Measurements from ENCODE around the gene CFP. TPM values are rescaled to one million over a fixed set of nuclear protein-coding genes. Genes with fewer than 3 reads are reported as not detected.

CFP gene
- polyA plus RNA-seq, 1 of the 3 experiments (the other 2 are of a cell fraction), result 0.03 TPM

DNA sequence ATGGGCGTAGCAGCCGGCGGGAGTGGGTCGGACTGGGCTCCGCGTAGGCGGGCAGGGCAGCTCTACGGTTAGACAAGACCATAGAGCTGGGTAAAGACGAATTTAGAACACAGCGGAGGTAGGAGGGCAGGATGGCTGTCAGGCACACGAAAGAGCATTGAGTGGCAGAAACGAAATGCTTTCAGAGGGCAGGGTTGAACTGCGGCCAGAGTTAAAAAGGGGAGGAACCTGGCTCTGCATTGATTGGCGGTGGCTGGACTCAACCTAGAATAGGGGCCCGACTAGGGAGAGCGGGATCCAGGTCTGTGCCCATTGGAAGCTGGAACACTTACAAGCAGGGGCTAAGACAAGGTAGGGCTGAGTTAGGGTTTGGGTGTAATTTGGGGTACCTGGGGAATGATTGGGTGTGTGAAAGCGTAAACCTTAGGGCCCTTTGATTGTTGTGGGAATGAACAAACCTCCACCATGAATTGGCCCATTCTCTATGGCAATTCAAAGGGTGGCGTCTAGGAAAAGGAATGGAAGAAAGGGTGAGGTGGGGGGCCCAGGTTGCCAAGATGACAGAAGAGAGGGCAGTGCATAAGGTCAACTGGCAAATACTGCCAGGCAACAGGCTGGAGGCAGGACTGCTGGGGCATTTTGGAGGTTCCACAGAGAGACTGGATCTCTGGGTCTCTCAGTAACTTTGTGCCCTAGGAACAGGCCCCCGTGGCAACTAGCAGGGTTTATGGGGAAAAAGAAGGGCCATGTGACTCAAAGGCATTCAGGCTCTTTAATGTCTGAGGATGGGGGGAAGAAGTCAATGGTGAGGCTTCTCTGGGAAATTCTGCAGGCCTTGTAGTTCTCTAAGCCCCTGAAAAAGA is 21.5 kb upstream of the CFP start:
- Histone ChIP-seq H3K36me3 (replicated peaks in 1 of 2; ENCODE audit: control insufficient read depth in 1 of 2, insufficient read depth in 2 of 2, low read length in 1 of 2) (peaks cover 5 to 10% of the 10 kb centered on the region in 2 experiments), H2AFZ (ENCODE audit: low read depth) (0 out of 2 replicates have a peak overlapping the region, but pooled peaks have one; percentile 29), H3K79me2 (ENCODE audit: insufficient read depth) (peaks cover 14% of the 10 kb centered on the region; the same call in 1 of the 2 replicates), H3K27me3 (ENCODE audit: insufficient read depth) (peaks cover 9% of the 10 kb centered on the region; the same call in 1 of the 2 replicates), H3K27ac (ENCODE audit: low read depth in 2 of 2, low read length in 1 of 2) (peak overlapping the region; percentile 51 to 60), H3K4me1 (ENCODE audit: control insufficient read depth in 1 of 2, insufficient read depth in 2 of 2, low read depth in 1 of 2, low read length in 1 of 2) (peaks cover 4 to 8% of the 10 kb centered on the region in 2 experiments; a peak in 1 of 4 replicates), H4K20me1 (ENCODE audit: insufficient read depth) (no peaks in the 10 kb centered on the region), H3K9me3 (no peaks in the 10 kb centered on the region), H3K9ac (peak overlapping the region; percentile 49; the same call in 1 of the 2 replicates), H3K4me3 (ENCODE audit: low read depth in 2 of 2, low read length in 1 of 2) (peak overlapping the region; percentile 38 to 44), H3K9me2 (no peaks in the 10 kb centered on the region), H3K4me2 (peak overlapping the region; percentile 71), H3F3A (replicated peaks; ENCODE audit: insufficient read depth) (no peaks in the 10 kb centered on the region)
- ChIA-PET CTCF (interaction anchor here (0.8 kb wide), 1 partner anchor 13 kb away, joined by 4 read pairs; no protein-coding TSS in a partner anchor), POLR2A (interaction anchor here (1.2 kb wide), 1 partner anchor 28 kb away, joined by 4 read pairs; no protein-coding TSS in a partner anchor)
- TF ChIP-seq FOXM1 (IDR thresholded peaks at IDR 0.05; ENCODE audit: low read depth), result no peak
- no peak for TF ChIP-seq RCOR1 (IDR thresholded peaks at IDR 0.05; ENCODE audit: low read length)
- no peak for TF ChIP-seq TAF1 (IDR thresholded peaks at IDR 0.05; ENCODE audit: borderline replicate concordance, low read depth, low read length)
- TF ChIP-seq NRF1 (IDR thresholded peaks at IDR 0.05; ENCODE audit: low read depth, low read length), result no peak
- TF ChIP-seq, protein P1, sequence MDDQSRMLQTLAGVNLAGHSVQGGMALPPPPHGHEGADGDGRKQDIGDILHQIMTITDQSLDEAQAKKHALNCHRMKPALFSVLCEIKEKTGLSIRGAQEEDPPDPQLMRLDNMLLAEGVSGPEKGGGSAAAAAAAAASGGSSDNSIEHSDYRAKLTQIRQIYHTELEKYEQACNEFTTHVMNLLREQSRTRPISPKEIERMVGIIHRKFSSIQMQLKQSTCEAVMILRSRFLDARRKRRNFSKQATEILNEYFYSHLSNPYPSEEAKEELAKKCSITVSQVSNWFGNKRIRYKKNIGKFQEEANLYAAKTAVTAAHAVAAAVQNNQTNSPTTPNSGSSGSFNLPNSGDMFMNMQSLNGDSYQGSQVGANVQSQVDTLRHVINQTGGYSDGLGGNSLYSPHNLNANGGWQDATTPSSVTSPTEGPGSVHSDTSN (IDR thresholded peaks at IDR 0.05), result no peak
- TF ChIP-seq RXRA (IDR thresholded peaks at IDR 0.05; ENCODE audit: borderline replicate concordance, low read depth), result no peak
- TF ChIP-seq SIN3A (IDR thresholded peaks at IDR 0.05; ENCODE audit: borderline replicate concordance, low read depth, low read length), result no peak
- no peak for TF ChIP-seq YY1 (IDR thresholded peaks at IDR 0.05; ENCODE audit: low read depth)
- no peak for TF ChIP-seq GATA2 (CRISPR knock-in tag; IDR thresholded peaks at IDR 0.05)
- no peak for TF ChIP-seq JUND (IDR thresholded peaks at IDR 0.05)
- TF ChIP-seq ELF1 (IDR thresholded peaks at IDR 0.05), result no peak
- TF ChIP-seq TCF12 (IDR thresholded peaks at IDR 0.05), result no peak
- TF ChIP-seq EP300 (IDR thresholded peaks at IDR 0.05; ENCODE audit: borderline replicate concordance in 1 of 2, low read depth in 1 of 2, low read length in 1 of 2), result no peak
- TF ChIP-seq CHD2 (IDR thresholded peaks at IDR 0.05; ENCODE audit: low read length, partially characterized antibody), result no peak
- TF ChIP-seq TEAD4 (IDR thresholded peaks at IDR 0.05; ENCODE audit: borderline replicate concordance, insufficient read depth), result no peak
- TF ChIP-seq POLR2AphosphoS5 (IDR thresholded peaks at IDR 0.05; ENCODE audit: low read depth, low read length), result no peak
- TF ChIP-seq, protein P2, sequence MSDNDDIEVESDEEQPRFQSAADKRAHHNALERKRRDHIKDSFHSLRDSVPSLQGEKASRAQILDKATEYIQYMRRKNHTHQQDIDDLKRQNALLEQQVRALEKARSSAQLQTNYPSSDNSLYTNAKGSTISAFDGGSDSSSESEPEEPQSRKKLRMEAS (IDR thresholded peaks at IDR 0.05; ENCODE audit: low read depth), result no peak
- TF ChIP-seq, protein P3, sequence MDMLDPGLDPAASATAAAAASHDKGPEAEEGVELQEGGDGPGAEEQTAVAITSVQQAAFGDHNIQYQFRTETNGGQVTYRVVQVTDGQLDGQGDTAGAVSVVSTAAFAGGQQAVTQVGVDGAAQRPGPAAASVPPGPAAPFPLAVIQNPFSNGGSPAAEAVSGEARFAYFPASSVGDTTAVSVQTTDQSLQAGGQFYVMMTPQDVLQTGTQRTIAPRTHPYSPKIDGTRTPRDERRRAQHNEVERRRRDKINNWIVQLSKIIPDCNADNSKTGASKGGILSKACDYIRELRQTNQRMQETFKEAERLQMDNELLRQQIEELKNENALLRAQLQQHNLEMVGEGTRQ (IDR thresholded peaks at IDR 0.05; ENCODE audit: borderline replicate concordance, low read depth, low read length), result no peak
- TF ChIP-seq, protein P4, sequence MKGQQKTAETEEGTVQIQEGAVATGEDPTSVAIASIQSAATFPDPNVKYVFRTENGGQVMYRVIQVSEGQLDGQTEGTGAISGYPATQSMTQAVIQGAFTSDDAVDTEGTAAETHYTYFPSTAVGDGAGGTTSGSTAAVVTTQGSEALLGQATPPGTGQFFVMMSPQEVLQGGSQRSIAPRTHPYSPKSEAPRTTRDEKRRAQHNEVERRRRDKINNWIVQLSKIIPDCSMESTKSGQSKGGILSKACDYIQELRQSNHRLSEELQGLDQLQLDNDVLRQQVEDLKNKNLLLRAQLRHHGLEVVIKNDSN (IDR thresholded peaks at IDR 0.05; ENCODE audit: borderline replicate concordance, low read depth), result no peak
- no peak for TF ChIP-seq FOSL2 (IDR thresholded peaks at IDR 0.05; ENCODE audit: borderline replicate concordance, low read depth)
- WGBS (ENCODE audit: low lambda C conversion rate), result 21% methylated on average over 19 of the region's 19 CpGs
- no peak for DNase-seq
